Measurements from ENCODE around the gene FBLN2. TPM values are rescaled to one million over a fixed set of nuclear protein-coding genes. Genes with fewer than 3 reads are reported as not detected.

The FBLN2 gene
- total RNA-seq, 1 donor from 2014 or later, result 32.9 TPM

DNA sequence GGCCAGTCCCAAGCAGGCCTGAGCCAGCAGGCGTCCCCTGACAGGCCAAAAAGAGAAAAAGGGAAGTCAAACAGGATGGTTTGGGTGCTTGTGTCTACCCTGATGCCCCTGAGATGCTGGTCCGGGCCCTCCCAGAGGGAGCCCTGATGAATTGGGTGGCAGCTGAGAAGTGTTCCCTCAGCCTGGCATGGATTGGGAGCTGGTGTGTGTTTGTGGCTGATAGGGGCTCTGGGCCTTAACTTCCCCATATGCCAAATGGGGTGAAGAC, 1.4 kb downstream of the FBLN2 start:
- H3K4me1 ChIP-seq, result peaks cover 10% of the 10 kb centered on the region
- no peak for TF ChIP-seq CTCF (IDR thresholded peaks at IDR 0.05)
- ATAC-seq (no peak), DNase-seq (no peak)
- no peak overlapping the region for H3K27ac ChIP-seq
- H3K4me3 ChIP-seq, result no peak overlapping the region
- H3K36me3 ChIP-seq, result no peaks in the 10 kb centered on the region
- intact Hi-C loops (cut with DNase I), result no loop called here
- no peaks in the 10 kb centered on the region for H3K9me3 ChIP-seq
- H3K27me3 ChIP-seq, result peaks cover 8% of the 10 kb centered on the region

- Histone ChIP-seq H3K4me1 (peaks cover 10% of the 10 kb centered on the region), H3K27ac (no peak overlapping the region), H3K4me3 (no peak overlapping the region), H3K9me3 (no peaks in the 10 kb centered on the region), H3K27me3 (peaks cover 8% of the 10 kb centered on the region), H3K36me3 (no peaks in the 10 kb centered on the region)
- intact Hi-C loops (cut with DNase I), result no loop called here
- ATAC-seq, result no peak
- TF ChIP-seq CTCF (IDR thresholded peaks at IDR 0.05), result no peak
- DNase-seq, result no peak
These were observed 2.0 kb downstream of the FBLN2 start for GRCh38 chr3:13550791-13551360.

DNA sequence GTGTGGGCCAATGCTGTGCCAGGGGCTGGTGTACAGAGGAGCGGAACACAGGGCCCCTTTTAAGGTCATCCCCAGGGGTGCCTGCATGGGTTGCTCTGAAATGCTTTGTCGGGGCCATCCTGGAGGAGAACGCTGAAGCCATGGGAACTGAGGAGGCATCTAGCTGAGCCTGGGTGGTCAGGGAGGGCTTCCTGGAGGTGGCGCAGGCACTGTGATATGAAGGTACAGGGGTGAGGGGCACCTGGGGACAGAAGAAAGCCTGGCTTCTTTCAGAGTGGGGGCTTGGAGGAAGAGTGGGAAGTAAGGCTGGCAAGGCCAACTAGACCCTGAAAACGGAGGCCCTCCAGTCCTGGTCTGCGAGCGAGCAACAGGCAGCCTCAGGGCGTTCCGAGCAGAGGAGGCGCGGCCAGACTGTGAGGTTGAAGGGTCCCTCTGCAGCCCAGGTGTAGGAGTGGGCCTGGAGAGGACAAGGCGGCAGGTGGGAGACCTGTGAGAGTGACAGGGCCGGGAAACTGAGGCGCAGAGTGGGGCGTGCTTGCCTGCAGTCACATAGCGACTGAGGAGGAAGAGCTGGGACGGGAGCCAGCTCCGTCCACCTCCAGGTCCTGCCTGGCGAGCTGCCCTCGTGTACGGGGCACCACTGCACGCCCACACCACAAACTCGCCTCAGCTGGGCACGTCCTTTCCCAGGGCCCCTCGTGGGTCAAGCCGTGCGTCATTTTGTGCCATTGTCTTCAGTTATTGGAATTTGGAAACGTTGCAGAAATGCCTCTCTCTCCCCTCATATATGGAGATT, 4.1 kb downstream of the FBLN2 start:
- H3K36me3 ChIP-seq, result no peaks in the 10 kb centered on the region
- peaks cover 10% of the 10 kb centered on the region for H3K4me1 ChIP-seq
- intact Hi-C loops (cut with DNase I), result no loop called here
- no peak overlapping the region for H3K27ac ChIP-seq
- DNase-seq, result no peak
- no peaks in the 10 kb centered on the region for H3K9me3 ChIP-seq
- peaks cover 8% of the 10 kb centered on the region for H3K27me3 ChIP-seq
- no peak for ATAC-seq
- no peak overlapping the region for H3K4me3 ChIP-seq
- no peak for TF ChIP-seq CTCF (IDR thresholded peaks at IDR 0.05)

DNA sequence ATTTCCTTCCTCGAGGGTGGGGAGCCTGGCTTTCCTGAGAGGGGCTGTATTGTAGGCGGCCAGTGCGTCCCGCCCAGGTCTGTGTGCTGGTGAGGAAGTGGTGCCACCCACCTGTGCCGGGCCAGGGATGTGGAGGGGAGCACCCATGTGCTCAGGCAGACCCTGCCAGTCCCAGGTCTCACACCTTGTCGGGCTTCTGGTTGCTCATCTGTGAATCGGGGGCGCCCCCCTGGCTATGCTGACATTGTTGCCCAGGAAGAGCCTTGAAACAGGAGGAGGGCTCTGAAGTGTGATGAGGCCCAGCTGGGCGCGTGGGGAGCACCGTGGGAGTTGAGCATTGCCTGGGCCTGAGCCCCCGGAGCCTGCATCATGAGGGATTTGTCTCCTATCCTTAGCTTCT, 4.8 kb downstream of the FBLN2 start:
- Histone ChIP-seq H3K27ac (no peak overlapping the region), H3K27me3 (peaks cover 1% of the 10 kb centered on the region)

DNA sequence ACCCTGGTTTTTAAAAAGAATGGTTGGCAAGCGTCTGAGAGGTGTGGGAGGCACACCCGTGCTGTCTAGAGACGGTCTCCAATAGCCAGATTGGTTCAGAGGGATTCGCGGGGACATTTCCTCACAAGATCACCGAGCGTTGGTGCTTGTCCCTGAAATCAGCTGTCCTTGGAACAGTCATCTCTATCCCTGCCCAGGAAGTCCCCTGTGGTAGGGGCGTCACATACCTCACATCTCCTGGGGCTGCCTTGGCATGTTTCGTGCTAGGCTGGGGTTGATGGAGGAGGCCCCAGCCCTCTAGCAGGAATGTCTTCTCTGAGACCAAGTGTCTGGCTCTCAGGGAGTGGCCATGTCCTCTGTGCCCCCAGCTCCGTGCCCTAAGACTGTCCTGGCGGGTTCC, 6.8 kb downstream of the FBLN2 start:
- Histone ChIP-seq H3K9me3 (no peaks in the 10 kb centered on the region), H3K27me3 (no peaks in the 10 kb centered on the region), H3K36me3 (no peaks in the 10 kb centered on the region), H3K4me1 (peaks cover 4% of the 10 kb centered on the region), H3K4me3 (no peak overlapping the region), H3K27ac (no peak overlapping the region)
- DNase-seq, result no peak
- TF ChIP-seq CTCF (IDR thresholded peaks at IDR 0.05), result no peak
- intact Hi-C loops (cut with DNase I), result no loop called here
- no peak for ATAC-seq

More for the DNA sequence above, 4.8 kb downstream of the FBLN2 start:
- no peaks in the 10 kb centered on the region for H3K9me3 ChIP-seq
- DNase-seq (no peak), ATAC-seq (no peak)
- intact Hi-C loops (cut with DNase I), result no loop called here
- H3K36me3 ChIP-seq, result no peaks in the 10 kb centered on the region
- H3K4me1 ChIP-seq, result peaks cover 4% of the 10 kb centered on the region
- no peak overlapping the region for H3K4me3 ChIP-seq
- no peak for TF ChIP-seq CTCF (IDR thresholded peaks at IDR 0.05)

Measured in upper lobe of right lung (tissue), 1 donor.